RWPE2 (cell line): ENCODE measurements around the gene NAALADL2.

Source experiments
- ATAC-seq: fragments of 200-7000 bp; cut with Tn5 transposase; 3 replicates; pipeline ENCODE4 v1.9.1; 2021; ENCODE audit warnings: low read depth
- DNase-seq: peaks from one replicate; pipeline ENCODE4 v3.0.0-alpha.2; 2020; ENCODE audit warnings: low spot score
- H3K27ac ChIP-seq: fragments of 450-650 bp; 2 replicates; pipeline ENCODE4 v1.5.1; 2017; ENCODE audit warnings: mild to moderate bottlenecking; ENCODE audit not compliant: poor library complexity, severe bottlenecking
- H3K27me3 ChIP-seq: fragments of 250-450 bp; sonication (Bioruptor Pico); 2 replicates; pipeline ENCODE4 v1.5.1; 2021; ENCODE audit warnings: mild to moderate bottlenecking, moderate library complexity; ENCODE audit not compliant: insufficient read depth, poor library complexity, severe bottlenecking
- H3K36me3 ChIP-seq: fragments of 250-450 bp; sonication (Bioruptor Pico); 2 replicates; pipeline ENCODE4 v1.5.1; 2020; ENCODE audit warnings: low read depth, mild to moderate bottlenecking, moderate library complexity
- H3K4me1 ChIP-seq: fragments of 250-450 bp; sonication (Bioruptor Pico); 2 replicates; pipeline ENCODE4 v1.5.1; 2021; ENCODE audit warnings: mild to moderate bottlenecking, moderate library complexity; ENCODE audit not compliant: insufficient read depth, poor library complexity, severe bottlenecking
- H3K4me3 ChIP-seq: fragments of 250-450 bp; sonication (Bioruptor Pico); 2 replicates; pipeline ENCODE4 v1.5.1; 2021; ENCODE audit warnings: mild to moderate bottlenecking, moderate library complexity; ENCODE audit not compliant: severe bottlenecking
- H3K9me3 ChIP-seq: fragments of 250-450 bp; sonication (Bioruptor Pico); 2 replicates; pipeline ENCODE4 v1.5.1; 2021; ENCODE audit warnings: mild to moderate bottlenecking, moderate library complexity; ENCODE audit not compliant: severe bottlenecking
- CTCF ChIP-seq: fragments of 450-650 bp; IDR thresholded peaks from one replicate; pipeline ENCODE4 v1.5.1; 2017; ENCODE audit warnings: mild to moderate bottlenecking, moderate library complexity; ENCODE audit not compliant: poor library complexity, severe bottlenecking

Gene NAALADL2

GRCh38 chr3:175378348-175378747 is 519.2 kb downstream of the NAALADL2 start:
- DNase-seq (no peak), ATAC-seq (no peak; the same call in 2 of the 3 replicates)
- Histone ChIP-seq H3K4me3 (no peak overlapping the region), H3K27ac (no peak overlapping the region), H3K36me3 (no peaks in the 10 kb centered on the region), H3K27me3 (no peaks in the 10 kb centered on the region), H3K4me1 (no peaks in the 10 kb centered on the region), H3K9me3 (no peaks in the 10 kb centered on the region)
- TF ChIP-seq CTCF: no peak

GRCh38 chr3:175381685-175382084 is 522.6 kb downstream of the NAALADL2 start:
- no peak overlapping the region for H3K27ac ChIP-seq
- H3K4me3 ChIP-seq: no peak overlapping the region
- DNase-seq (no peak), ATAC-seq (no peak)
- no peaks in the 10 kb centered on the region for H3K9me3 ChIP-seq
- no peak for TF ChIP-seq CTCF
- H3K36me3 ChIP-seq: no peaks in the 10 kb centered on the region
- H3K27me3 ChIP-seq: no peaks in the 10 kb centered on the region
- H3K4me1 ChIP-seq: no peaks in the 10 kb centered on the region

- no peak for TF ChIP-seq CTCF
- Histone ChIP-seq H3K27me3 (no peaks in the 10 kb centered on the region), H3K36me3 (no peaks in the 10 kb centered on the region), H3K4me3 (no peak overlapping the region), H3K4me1 (no peaks in the 10 kb centered on the region), H3K27ac (no peak overlapping the region), H3K9me3 (no peaks in the 10 kb centered on the region)
- DNase-seq (no peak), ATAC-seq (no peak)
Observed at GRCh38 chr3:175383371-175383770, 524.2 kb downstream of the NAALADL2 start.

- Histone ChIP-seq H3K4me3 (no peak overlapping the region), H3K27ac (no peak overlapping the region), H3K27me3 (no peaks in the 10 kb centered on the region), H3K9me3 (no peaks in the 10 kb centered on the region), H3K36me3 (no peaks in the 10 kb centered on the region), H3K4me1 (no peaks in the 10 kb centered on the region)
- ATAC-seq (no peak), DNase-seq (no peak)
- no peak for TF ChIP-seq CTCF
Observed at GRCh38 chr3:175383813-175384212, 524.7 kb downstream of the NAALADL2 start.

- DNase-seq (no peak), ATAC-seq (no peak)
- Histone ChIP-seq H3K27ac (no peak overlapping the region), H3K9me3 (no peaks in the 10 kb centered on the region), H3K36me3 (no peaks in the 10 kb centered on the region), H3K4me1 (no peaks in the 10 kb centered on the region), H3K4me3 (no peak overlapping the region), H3K27me3 (no peaks in the 10 kb centered on the region)
- TF ChIP-seq CTCF: no peak
Observed at GRCh38 chr3:175384569-175384968, 525.4 kb downstream of the NAALADL2 start.
